IMR-90 (cell line): ENCODE results near the gene TCAP. TPM values are rescaled to one million over a fixed set of nuclear protein-coding genes. Genes with fewer than 3 reads are reported as not detected.

Source experiments
- ATAC-seq: fragments of 200-7000 bp; cut with Tn5 transposase; 2 replicates; pipeline ENCODE4 v1.9.1; 2020; ENCODE audit warnings: low read depth, mild to moderate bottlenecking, moderate library complexity
- BruUV-seq: library from RNA; stranded (reverse); fragments of 400-500 nt; replicated peaks from 2 replicates; lab custom pipeline; 2021; lab: Mats Ljungman, UMichigan
- CTCF ChIA-PET: fragments of 300-600 bp; formaldehyde crosslinking; extraction: SDS; loops from one replicate; lab custom pipeline; 2021; ENCODE audit warnings: antibody characterized with exemption; lab: Yijun Ruan, JAX
- POLR2A ChIA-PET: fragments of 300-600 bp; sonication (Branson Sonifier 250); formaldehyde crosslinking; loops from one replicate; lab custom pipeline; 2022; ENCODE audit warnings: antibody characterized with exemption; ENCODE audit not compliant: unreplicated experiment; lab: Charles Lee
- DNase-seq: peaks from one replicate; pipeline ENCODE4 v3.0.0; 2013
- H2AFZ ChIP-seq: replicated peaks from 2 replicates; pipeline ENCODE3; 2013; ENCODE audit warnings: low read length, mild to moderate bottlenecking; ENCODE audit not compliant: poor library complexity
- H2AK5ac ChIP-seq: 2 replicates; pipeline ENCODE4 v1.6.1; 2013; ENCODE audit warnings: low read depth, low read length, inconsistent platforms
- H2AK9ac ChIP-seq: replicated peaks from 2 replicates; pipeline ENCODE3; 2013; ENCODE audit warnings: mild to moderate bottlenecking, low read depth, low read length, moderate library complexity; ENCODE audit not compliant: poor library complexity
- H2BK120ac ChIP-seq: 2 replicates; pipeline ENCODE4 v1.6.1; 2013; ENCODE audit warnings: low read depth, low read length, inconsistent platforms
- H2BK15ac ChIP-seq: 3 replicates; pipeline ENCODE4 v1.6.1; 2013; ENCODE audit warnings: low read depth, low read length, inconsistent platforms
- H2BK20ac ChIP-seq: 2 replicates; pipeline ENCODE4 v1.6.1; 2013; ENCODE audit warnings: low read depth, mild to moderate bottlenecking, inconsistent platforms, low read length, moderate library complexity
- H2BK5ac ChIP-seq: 2 replicates; pipeline ENCODE4 v1.6.1; 2013; ENCODE audit warnings: mild to moderate bottlenecking, low read depth, low read length, inconsistent platforms; ENCODE audit not compliant: poor library complexity, severe bottlenecking
- H3K14ac ChIP-seq: replicated peaks from 2 replicates; pipeline ENCODE4 v1.6.1; 2013; ENCODE audit warnings: low read depth, low read length, inconsistent platforms
- H3K18ac ChIP-seq: 2 replicates; pipeline ENCODE4 v1.6.1; 2013; ENCODE audit warnings: low read depth, low read length, control low read depth
- H3K23ac ChIP-seq: 2 replicates; pipeline ENCODE4 v1.6.1; 2013; ENCODE audit warnings: low read depth, low read length, inconsistent platforms
- H3K27ac ChIP-seq: 2 replicates; pipeline ENCODE4 v1.5.1; 2013; ENCODE audit warnings: mild to moderate bottlenecking, control low read depth, low read length; ENCODE audit not compliant: insufficient read depth
- H3K27me3 ChIP-seq: 2 replicates; pipeline ENCODE4 v1.6.1; 2013; ENCODE audit warnings: low read length; ENCODE audit not compliant: control insufficient read depth, insufficient read depth
- H3K36me3 ChIP-seq: 2 replicates; pipeline ENCODE4 v1.6.1; 2013; ENCODE audit warnings: low read length, mixed read lengths; ENCODE audit not compliant: control insufficient read depth, insufficient read depth
- H3K4ac ChIP-seq: 2 replicates; pipeline ENCODE4 v1.6.1; 2013; ENCODE audit warnings: low read depth, low read length, inconsistent platforms
- H3K4me1 ChIP-seq: 2 replicates; pipeline ENCODE4 v1.6.1; 2013; ENCODE audit warnings: low read length, mixed read lengths; ENCODE audit not compliant: control insufficient read depth, insufficient read depth
- H3K4me2 ChIP-seq: 2 replicates; pipeline ENCODE4 v1.6.1; 2013; ENCODE audit warnings: low read depth, mild to moderate bottlenecking, control low read depth, low read length, moderate library complexity
- H3K4me3 ChIP-seq: 2 replicates; pipeline ENCODE4 v1.5.1; 2013; ENCODE audit warnings: low read depth, mild to moderate bottlenecking, control low read depth, low read length, moderate library complexity; ENCODE audit not compliant: insufficient read depth
- H3K56ac ChIP-seq: 2 replicates; pipeline ENCODE4 v1.6.1; 2013; ENCODE audit warnings: low read length, inconsistent platforms; ENCODE audit not compliant: insufficient read depth; ENCODE audit errors: extremely low read depth
- H3K79me1 ChIP-seq, 2 experiments: 2 replicates each; pipeline ENCODE4 v1.6.1; 2013; ENCODE audit warnings: low read length in 2 of 2, inconsistent platforms in 1 of 2, low read depth in 1 of 2
- H3K9ac ChIP-seq: 2 replicates; pipeline ENCODE4 v1.6.1; 2013; ENCODE audit warnings: low read depth, low read length, control low read depth
- H3K9me1 ChIP-seq: 2 replicates; pipeline ENCODE4 v1.6.1; 2013; ENCODE audit warnings: low read length, inconsistent platforms; ENCODE audit not compliant: insufficient read depth
- H3K9me3 ChIP-seq: 2 replicates; pipeline ENCODE4 v1.6.1; 2013; ENCODE audit warnings: low read length; ENCODE audit not compliant: control insufficient read depth, insufficient read depth
- H4K20me1 ChIP-seq: 2 replicates; pipeline ENCODE4 v1.6.1; 2013; ENCODE audit warnings: low read length, inconsistent platforms; ENCODE audit not compliant: insufficient read depth
- H4K5ac ChIP-seq: 2 replicates; pipeline ENCODE4 v1.6.1; 2013; ENCODE audit warnings: mild to moderate bottlenecking, low read depth, low read length, control low read depth
- H4K8ac ChIP-seq, 2 experiments: 2 replicates each; pipeline ENCODE4 v1.6.1; 2013; ENCODE audit warnings: low read depth in 2 of 2, low read length in 2 of 2, control low read depth in 1 of 2, inconsistent platforms in 1 of 2
- H4K91ac ChIP-seq: 2 replicates; pipeline ENCODE4 v1.6.1; 2013; ENCODE audit warnings: low read depth, low read length, inconsistent platforms; ENCODE audit not compliant: insufficient read depth
- CEBPB ChIP-seq: IDR thresholded peaks from 2 replicates; pipeline ENCODE4 v1.6.1; 2012; ENCODE audit warnings: low read depth, low read length, improper control_type of control experiment
- MAZ ChIP-seq: IDR thresholded peaks from 2 replicates; pipeline ENCODE4 v1.6.1; 2012; ENCODE audit warnings: low read depth, mild to moderate bottlenecking, low read length, improper control_type of control experiment, moderate library complexity, borderline replicate concordance
- RAD21 ChIP-seq: IDR thresholded peaks from 2 replicates; pipeline ENCODE4 v1.6.1; 2012; ENCODE audit warnings: low read length, improper control_type of control experiment
- RCOR1 ChIP-seq: IDR thresholded peaks from 2 replicates; pipeline ENCODE4 v1.6.1; 2012; ENCODE audit warnings: mild to moderate bottlenecking, low read length, improper control_type of control experiment; ENCODE audit not compliant: insufficient replicate concordance
- RFX5 ChIP-seq: IDR thresholded peaks from 2 replicates; pipeline ENCODE4 v1.8.0; 2012; ENCODE audit warnings: low read depth, mild to moderate bottlenecking, low read length, moderate library complexity
- SMC3 ChIP-seq: fragments of 150-350 bp; IDR thresholded peaks from 2 replicates; pipeline ENCODE4 v1.6.1; 2016; ENCODE audit warnings: low read depth, mild to moderate bottlenecking, antibody characterized with exemption, low read length, moderate library complexity
- WGBS, 2 experiments: methylation state at CpG; one replicate each; pipeline versions ENCODE4 v1.1.5 to v1.1.7; 2013; ENCODE audit warnings: missing lambda C conversion rate in 2 of 2; ENCODE audit not compliant: insufficient read length in 1 of 2; ENCODE audit errors: extremely low coverage in 2 of 2; 5-methylcytosine and 5-hydroxymethylcytosine counted together
- dilution Hi-C: fragments of 300-500 bp; cut with HindIII; formaldehyde crosslinking; loops from one replicate; pipeline ENCODE4 v1.14.3; 2018; ENCODE audit warnings: low sequenced_read_pairs; ENCODE audit not compliant: unreplicated experiment
- in situ Hi-C: fragments of 300-500 bp; cut with MboI; formaldehyde crosslinking; loops from 3 replicates; pipeline ENCODE4 v1.14.3; 2019; ENCODE audit warnings: low sequenced_read_pairs, inconsistent platforms, mixed read lengths
- intact Hi-C: fragments of 100-400 bp; cut with micrococcal nuclease; formaldehyde crosslinking; loops from 2 replicates; pipeline ENCODE4 v1.10.0; 2022
- polyA plus RNA-seq, 3 experiments: library from polyadenylated mRNA; depleted of rRNA; stranded (reverse); fragments of >200 nt; gene quantifications; 2 replicates each; pipeline ENCODE4 v1.2.3, GENCODE V29; 2012; ENCODE audit warnings: low replicate concordance in 1 of 3
- total RNA-seq: library from RNA; depleted of rRNA; stranded (reverse); fragments of >200 nt; gene quantifications from 2 replicates; pipeline ENCODE4 v1.2.3, GENCODE V29; 2012
- TF ChIP-seq, protein P1 (sequence below): fragments of 150-350 bp; IDR thresholded peaks from 2 replicates; pipeline ENCODE4 v1.6.1; 2017; ENCODE audit warnings: mild to moderate bottlenecking, antibody characterized with exemption, low read length, low read depth
- TF ChIP-seq, protein P2 (sequence below): fragments of 150-350 bp; IDR thresholded peaks from 2 replicates; pipeline ENCODE4 v1.6.1; 2016; ENCODE audit warnings: low read depth, mild to moderate bottlenecking, low read length, moderate library complexity, borderline replicate concordance

The TCAP gene
- total and polyA plus RNA-seq, 2 of the 4 experiments (the other 2 are of a cell fraction): under 0.01 to 0.21 TPM

DNA sequence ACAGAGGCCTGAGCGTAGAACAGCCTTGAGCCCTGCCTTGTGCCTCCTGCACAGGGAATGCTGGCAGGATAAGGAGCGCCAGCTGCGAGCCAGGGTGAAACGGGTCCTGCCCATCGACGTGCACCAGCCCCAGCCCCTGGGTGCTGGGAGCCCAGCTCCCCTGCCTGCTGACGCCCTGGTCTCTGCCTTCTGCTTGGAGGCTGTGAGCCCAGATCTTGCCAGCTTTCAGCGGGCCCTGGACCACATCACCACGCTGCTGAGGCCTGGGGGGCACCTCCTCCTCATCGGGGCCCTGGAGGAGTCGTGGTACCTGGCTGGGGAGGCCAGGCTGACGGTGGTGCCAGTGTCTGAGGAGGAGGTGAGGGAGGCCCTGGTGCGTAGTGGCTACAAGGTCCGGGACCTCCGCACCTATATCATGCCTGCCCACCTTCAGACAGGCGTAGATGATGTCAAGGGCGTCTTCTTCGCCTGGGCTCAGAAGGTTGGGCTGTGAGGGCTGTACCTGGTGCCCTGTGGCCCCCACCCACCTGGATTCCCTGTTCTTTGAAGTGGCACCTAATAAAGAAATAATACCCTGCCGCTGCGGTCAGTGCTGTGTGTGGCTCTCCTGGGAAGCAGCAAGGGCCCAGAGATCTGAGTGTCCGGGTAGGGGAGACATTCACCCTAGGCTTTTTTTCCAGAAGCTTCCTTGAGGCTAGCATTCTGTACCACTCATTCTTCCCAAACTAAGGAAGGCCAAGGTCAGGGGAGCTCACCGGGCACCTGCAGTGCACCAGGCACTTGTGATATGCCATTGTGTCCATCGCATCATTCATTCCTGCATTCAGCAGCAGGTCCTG, 5.0 kb downstream of the TCAP start:
- no peak overlapping the region for H3K27ac ChIP-seq
- TF ChIP-seq MAZ (no peak), RFX5 (no peak), CEBPB (no peak), RAD21 (no peak), RCOR1 (no peak), SMC3 (no peak)
- TF ChIP-seq, protein P1, sequence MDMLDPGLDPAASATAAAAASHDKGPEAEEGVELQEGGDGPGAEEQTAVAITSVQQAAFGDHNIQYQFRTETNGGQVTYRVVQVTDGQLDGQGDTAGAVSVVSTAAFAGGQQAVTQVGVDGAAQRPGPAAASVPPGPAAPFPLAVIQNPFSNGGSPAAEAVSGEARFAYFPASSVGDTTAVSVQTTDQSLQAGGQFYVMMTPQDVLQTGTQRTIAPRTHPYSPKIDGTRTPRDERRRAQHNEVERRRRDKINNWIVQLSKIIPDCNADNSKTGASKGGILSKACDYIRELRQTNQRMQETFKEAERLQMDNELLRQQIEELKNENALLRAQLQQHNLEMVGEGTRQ: no peak
- TF ChIP-seq, protein P2, sequence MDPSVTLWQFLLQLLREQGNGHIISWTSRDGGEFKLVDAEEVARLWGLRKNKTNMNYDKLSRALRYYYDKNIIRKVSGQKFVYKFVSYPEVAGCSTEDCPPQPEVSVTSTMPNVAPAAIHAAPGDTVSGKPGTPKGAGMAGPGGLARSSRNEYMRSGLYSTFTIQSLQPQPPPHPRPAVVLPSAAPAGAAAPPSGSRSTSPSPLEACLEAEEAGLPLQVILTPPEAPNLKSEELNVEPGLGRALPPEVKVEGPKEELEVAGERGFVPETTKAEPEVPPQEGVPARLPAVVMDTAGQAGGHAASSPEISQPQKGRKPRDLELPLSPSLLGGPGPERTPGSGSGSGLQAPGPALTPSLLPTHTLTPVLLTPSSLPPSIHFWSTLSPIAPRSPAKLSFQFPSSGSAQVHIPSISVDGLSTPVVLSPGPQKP: no peak
- H2AK9ac ChIP-seq: no peak overlapping the region
- H2BK20ac ChIP-seq: no peak overlapping the region
- dilution Hi-C loops (no loop called here), in situ Hi-C loops (no loop called here), intact Hi-C loops (no loop called here)
- no peak overlapping the region for H3K18ac ChIP-seq
- no peak overlapping the region for H2AK5ac ChIP-seq
- H2BK5ac ChIP-seq: no peak overlapping the region
- H4K8ac ChIP-seq: no peak overlapping the region
- H3K9ac ChIP-seq: no peak overlapping the region
- H3K14ac ChIP-seq: no peak overlapping the region
- H3K23ac ChIP-seq: no peak overlapping the region
- no peak overlapping the region for H2BK120ac ChIP-seq
- POLR2A ChIA-PET: no interaction called here
- H3K9me1 ChIP-seq: no peaks in the 10 kb centered on the region
- no peak overlapping the region for H4K5ac ChIP-seq
- no peak overlapping the region for H3K4me2 ChIP-seq
- peaks cover 44% of the 10 kb centered on the region for H3K27me3 ChIP-seq
- H3K4ac ChIP-seq: no peak overlapping the region
- DNase-seq (no peak), ATAC-seq (no peak)
- H3K4me3 ChIP-seq: no peak overlapping the region
- 87% methylated on average over 10 of the region's 23 CpGs; no CpG with 5 or more reads in 1 of the 2 experiments for WGBS, 2 experiments
- no peaks in the 10 kb centered on the region for H3K36me3 ChIP-seq
- no peak overlapping the region for H3K56ac ChIP-seq
- H2BK15ac ChIP-seq: no peak overlapping the region
- H4K20me1 ChIP-seq: no peaks in the 10 kb centered on the region
- H3K79me1 ChIP-seq: no peaks in the 10 kb centered on the region
- H3K4me1 ChIP-seq: peaks cover 3% of the 10 kb centered on the region; the same call in 1 of the 2 replicates
- CTCF ChIA-PET: interaction anchor here (1.4 to 2.8 kb wide), 3 partner anchors 17 to 49 kb away, joined by 3 to 11 read pairs (median 10); no protein-coding TSS in a partner anchor
- no TSS peak for BruUV-seq
- H4K91ac ChIP-seq: no peak overlapping the region
- H2AFZ ChIP-seq: no peak overlapping the region
- H3K9me3 ChIP-seq: no peaks in the 10 kb centered on the region
